Ascending aorta (tissue), 2 donors: ENCODE results near the gene FN1. TPM values are rescaled to one million over a fixed set of nuclear protein-coding genes. Genes with fewer than 3 reads are reported as not detected.

Source experiments
- DNase-seq, 2 donors: peaks; one replicate each; pipeline ENCODE4 v3.0.0-alpha.2; 2019; ENCODE audit warnings: low spot score in 2 of 2
- H3K27ac ChIP-seq, 2 donors: fragments of 200-600 bp; sonication (generic); one replicate each; pipeline ENCODE4 v1.5.1; 2016 to 2017; ENCODE audit warnings: mild to moderate bottlenecking in 1 of 2
- H3K27me3 ChIP-seq: fragments of 200-600 bp; sonication (generic); one replicate; pipeline ENCODE4 v1.5.1; 2017
- H3K36me3 ChIP-seq, 2 donors: fragments of 200-600 bp; sonication (generic); one replicate each; pipeline ENCODE4 v1.5.1; 2016
- H3K4me1 ChIP-seq, 2 donors: fragments of 200-600 bp; sonication (generic); one replicate each; pipeline ENCODE4 v1.5.1; 2016 to 2017; ENCODE audit warnings: mild to moderate bottlenecking in 1 of 2
- H3K4me3 ChIP-seq, 2 donors: fragments of 200-600 bp; sonication (generic); one replicate each; pipeline ENCODE4 v1.5.1; 2016 to 2017; ENCODE audit warnings: mild to moderate bottlenecking in 1 of 2
- H3K9me3 ChIP-seq, 2 donors: fragments of 200-600 bp; sonication (generic); one replicate each; pipeline ENCODE4 v1.5.1; 2016
- CTCF ChIP-seq, 3 experiments: fragments of 200-600 bp in 2 of 3; fragments of 450-650 bp in 1 of 3; sonication (generic) in 2 of 3; IDR thresholded peaks; one replicate each; pipeline ENCODE4 v1.5.1; 2016 to 2019; ENCODE audit warnings: antibody characterized with exemption in 3 of 3, mild to moderate bottlenecking in 1 of 3, moderate library complexity in 1 of 3
- intact Hi-C: fragments of 100-400 bp; cut with DNase I; formaldehyde crosslinking; loops from one replicate; pipeline ENCODE4 v1.15.1; 2023
- total RNA-seq: library from RNA; depleted of rRNA; stranded (reverse); fragments of >200 nt; gene quantifications from one replicate; pipeline ENCODE4 v1.1.0, GENCODE V29; 2016

The FN1 gene
- total RNA-seq, 1 donor from 2014 or later, result 5,098 TPM

DNA sequence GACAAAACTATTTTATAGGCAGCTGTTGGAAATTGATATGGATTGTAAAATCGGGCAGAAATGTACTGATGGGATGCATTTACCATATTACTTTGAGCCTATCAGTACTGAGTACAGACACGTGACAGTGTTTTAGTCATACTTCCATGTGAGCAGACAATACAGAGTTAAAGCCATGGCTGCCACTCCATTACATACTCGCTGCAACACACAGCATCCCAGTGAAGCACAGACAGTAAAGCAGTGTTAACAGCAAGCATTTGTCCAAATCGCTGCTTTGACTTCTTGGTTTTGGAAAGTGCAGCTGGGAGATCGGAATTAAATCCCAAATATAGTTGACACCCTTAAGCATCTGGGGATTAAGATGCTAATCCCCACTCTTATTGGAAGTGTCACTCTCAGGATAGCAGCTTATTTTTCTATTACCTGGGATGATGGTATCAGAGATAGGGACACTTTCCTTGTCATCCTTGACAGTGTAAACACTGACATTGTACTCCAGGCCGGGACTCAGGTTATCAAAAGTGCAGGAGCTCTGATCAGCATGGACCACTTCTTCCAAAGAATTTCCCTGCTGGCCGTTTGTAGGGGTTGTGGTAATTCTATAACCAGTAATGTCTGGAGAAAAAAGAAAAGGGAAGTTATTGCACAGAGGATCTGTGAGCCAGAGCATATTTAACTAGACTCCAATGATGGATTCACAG lies 41.6 kb downstream of the FN1 start:
- no peak for DNase-seq
- H3K36me3 ChIP-seq, result peaks cover 82 to 98% of the 10 kb centered on the region in 2 donors
- no peaks in the 10 kb centered on the region for H3K9me3 ChIP-seq
- H3K4me3 ChIP-seq, result no peak overlapping the region
- intact Hi-C loops, result no loop called here
- peaks cover 0 to 15% of the 10 kb centered on the region in 2 donors for H3K4me1 ChIP-seq
- no peak for TF ChIP-seq CTCF (IDR thresholded peaks at IDR 0.05)
- no peak overlapping the region for H3K27ac ChIP-seq
- no peaks in the 10 kb centered on the region for H3K27me3 ChIP-seq

DNA sequence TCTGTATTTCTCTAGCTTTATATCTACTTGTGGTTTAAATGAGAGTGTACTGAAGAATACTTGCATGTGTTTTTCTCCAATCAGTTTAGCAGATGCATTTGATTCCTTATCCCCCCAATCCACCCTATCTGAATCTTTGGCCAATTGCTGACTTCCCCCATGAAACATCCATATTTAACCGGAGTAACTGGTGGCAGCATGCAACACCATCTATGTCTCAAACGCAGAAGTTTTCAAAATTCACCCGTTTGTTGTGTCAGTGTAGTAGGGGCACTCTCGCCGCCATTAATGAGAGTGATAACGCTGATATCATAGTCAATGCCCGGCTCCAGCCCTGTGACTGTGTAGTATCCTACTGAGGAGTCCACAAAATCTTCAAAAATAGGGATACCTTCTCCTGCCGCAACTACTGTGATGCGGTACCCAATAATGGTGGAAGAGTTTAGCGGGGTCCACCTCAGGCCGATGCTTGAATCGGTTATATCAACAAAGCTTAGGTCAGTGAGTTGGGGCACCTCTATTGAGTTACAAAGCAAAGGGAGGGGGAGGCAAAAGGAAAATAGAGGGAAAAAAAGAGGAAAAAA lies 43.1 kb downstream of the FN1 start:
- Histone ChIP-seq H3K36me3 (peaks cover 80 to 98% of the 10 kb centered on the region in 2 donors), H3K9me3 (no peaks in the 10 kb centered on the region), H3K27ac (peak overlapping the region in 1 of 2 donors; percentile 9), H3K4me3 (no peak overlapping the region), H3K27me3 (no peaks in the 10 kb centered on the region), H3K4me1 (peaks cover 0 to 5% of the 10 kb centered on the region in 2 donors)
- intact Hi-C loops, result no loop called here
- TF ChIP-seq CTCF (IDR thresholded peaks at IDR 0.05), result no peak
- DNase-seq, result no peak

- intact Hi-C loops, result no loop called here
- Histone ChIP-seq H3K4me1 (peaks cover 0 to 2% of the 10 kb centered on the region in 2 donors), H3K4me3 (no peak overlapping the region), H3K36me3 (peaks cover 78 to 98% of the 10 kb centered on the region in 2 donors), H3K27me3 (no peaks in the 10 kb centered on the region), H3K9me3 (no peaks in the 10 kb centered on the region), H3K27ac (no peak overlapping the region)
- DNase-seq, result no peak
- no peak for TF ChIP-seq CTCF (IDR thresholded peaks at IDR 0.05)
Measured at GRCh38 chr2:215392164-215392563, 43.7 kb downstream of the FN1 start.

GRCh38 chr2:215391531-215391930 lies 44.3 kb downstream of the FN1 start:
- DNase-seq, result no peak
- no peak overlapping the region for H3K4me3 ChIP-seq
- H3K36me3 ChIP-seq, result peaks cover 78 to 98% of the 10 kb centered on the region in 2 donors
- H3K27me3 ChIP-seq, result no peaks in the 10 kb centered on the region
- no peak for TF ChIP-seq CTCF (IDR thresholded peaks at IDR 0.05)
- no peak overlapping the region for H3K27ac ChIP-seq
- H3K4me1 ChIP-seq, result no peaks in the 10 kb centered on the region
- intact Hi-C loops, result no loop called here
- no peaks in the 10 kb centered on the region for H3K9me3 ChIP-seq

DNA sequence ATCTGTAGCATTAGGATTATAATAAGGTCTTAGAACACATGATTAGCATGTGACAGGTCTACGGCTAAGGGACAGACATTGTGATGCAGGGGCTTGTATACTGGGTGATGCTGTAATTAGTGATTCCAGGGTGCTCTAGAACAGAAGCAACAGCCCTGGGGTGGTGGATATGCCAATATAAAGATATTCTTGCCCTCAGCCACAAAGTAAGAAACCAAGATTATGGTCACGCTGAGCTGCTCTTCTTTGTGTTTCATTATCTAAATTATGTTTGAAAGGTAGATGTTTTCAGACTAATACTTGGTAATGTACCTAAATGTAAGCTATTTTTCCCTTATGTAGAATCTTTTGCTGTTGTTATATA lies 45.3 kb downstream of the FN1 start:
- no peak for DNase-seq
- TF ChIP-seq CTCF (IDR thresholded peaks at IDR 0.05), result no peak
- H3K4me3 ChIP-seq, result no peak overlapping the region
- H3K36me3 ChIP-seq, result peaks cover 83 to 100% of the 10 kb centered on the region in 2 donors
- intact Hi-C loops, result no loop called here
- no peaks in the 10 kb centered on the region for H3K4me1 ChIP-seq
- no peaks in the 10 kb centered on the region for H3K9me3 ChIP-seq
- no peak overlapping the region for H3K27ac ChIP-seq
- H3K27me3 ChIP-seq, result no peaks in the 10 kb centered on the region
